ENCODE results near the gene HDGFL2.
"Not testable (repeated sequence)": the region's sequence is repeated elsewhere in the genome, so short reads cannot be mapped to it uniquely, and the experiment has no call there.

The HDGFL2 gene

DNA sequence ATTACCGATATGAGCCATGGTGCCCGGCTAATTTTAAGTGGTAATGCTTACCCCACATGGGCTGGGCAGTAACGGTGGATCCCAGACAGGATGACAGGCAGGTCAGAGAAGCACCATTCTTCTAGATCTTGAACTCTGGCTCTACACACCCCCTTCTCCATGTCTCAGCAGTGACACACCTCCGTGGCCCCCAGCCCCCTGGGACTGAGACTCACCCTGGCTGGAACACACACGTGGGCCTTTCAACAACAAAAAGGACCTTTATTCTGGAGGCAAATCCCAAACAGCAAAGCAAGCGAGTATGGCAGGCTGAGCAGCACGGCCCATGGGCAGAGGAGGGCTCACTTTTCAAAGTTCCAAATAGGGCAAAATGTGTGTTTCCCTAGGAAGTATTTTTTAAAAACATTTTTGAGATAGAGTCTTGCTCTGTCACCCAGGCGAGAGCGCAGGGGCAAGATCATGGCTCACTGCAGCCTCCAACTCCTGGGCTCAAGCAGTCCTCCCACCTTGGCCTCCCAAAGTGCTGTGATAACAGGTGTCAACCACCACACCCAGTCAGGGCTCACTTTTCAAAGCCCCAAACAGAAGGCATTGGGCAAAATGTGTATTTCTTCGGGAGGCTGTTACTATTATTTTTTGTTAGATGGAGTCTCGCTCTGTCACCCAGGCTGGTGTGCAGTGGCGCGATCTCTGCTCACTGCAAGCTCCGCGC is 50.4 kb downstream of the HDGFL2 start:
- H3K27ac ChIP-seq (ENCODE audit: low read depth, low read length) = no peak overlapping the region
- no peaks in the 10 kb centered on the region for H3K4me1 ChIP-seq (ENCODE audit: control insufficient read depth in 1 of 2, insufficient read depth in 2 of 2, low read length in 2 of 2)
- H3K36me3 ChIP-seq (ENCODE audit: control insufficient read depth in 1 of 2, insufficient read depth in 2 of 2, low read length in 2 of 2) = no peaks in the 10 kb centered on the region
- H3K4me3 ChIP-seq (ENCODE audit: low read depth in 1 of 2, low read length in 2 of 2) = no peak overlapping the region
- H3K27me3 ChIP-seq (ENCODE audit: control insufficient read depth in 1 of 2, insufficient read depth in 2 of 2, low read length in 2 of 2) = peaks cover 0 to 5% of the 10 kb centered on the region in 2 donors
- no peaks in the 10 kb centered on the region for H3K9me3 ChIP-seq (ENCODE audit: control insufficient read depth in 1 of 2, low read length in 2 of 2)
- H3K9ac ChIP-seq (ENCODE audit: low read depth in 1 of 2, low read length in 2 of 2) = no peak overlapping the region

DNA sequence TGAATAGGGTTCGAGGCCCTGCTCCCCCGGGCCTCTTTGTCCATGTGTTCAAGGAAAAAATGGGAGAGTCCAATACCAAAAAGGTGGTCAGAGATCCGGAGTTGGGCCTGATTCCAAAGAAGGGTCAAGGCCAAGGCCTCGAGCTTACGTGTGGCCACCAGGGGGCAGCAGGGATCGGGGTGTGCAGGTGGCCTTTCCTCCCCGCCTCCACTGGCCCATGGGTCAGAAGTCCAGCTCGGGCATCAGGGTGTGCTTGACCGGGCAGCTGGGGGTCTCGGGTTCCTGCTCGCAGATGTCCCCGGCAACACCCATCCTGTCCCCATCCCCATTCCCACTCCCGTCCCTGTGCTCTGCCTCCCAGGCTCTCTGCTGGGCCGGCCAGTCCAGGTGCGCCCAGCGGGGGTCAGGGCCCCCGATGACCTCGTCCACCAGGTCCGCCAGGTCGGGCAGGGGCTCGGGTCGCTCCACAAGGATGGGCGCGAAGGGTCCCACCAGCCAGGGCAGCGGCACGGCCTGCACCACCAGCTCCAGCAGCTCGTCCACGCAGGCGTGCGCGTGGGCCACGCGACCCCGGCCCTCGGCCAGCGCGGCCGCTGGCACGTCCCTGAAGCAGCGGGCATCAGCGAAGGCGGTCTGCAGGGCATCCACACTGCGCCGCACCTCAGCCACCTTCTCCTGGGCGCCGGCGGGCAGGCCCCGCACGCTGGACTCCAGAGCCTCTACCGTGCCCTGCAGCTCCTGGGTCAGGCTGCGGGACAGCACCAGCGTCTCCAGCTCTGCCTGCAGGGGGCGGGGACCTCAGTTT is 51.4 kb downstream of the HDGFL2 start:
- H3K4me3 ChIP-seq (ENCODE audit: low read depth in 1 of 2, low read length in 2 of 2) = no peak overlapping the region
- H3K27ac ChIP-seq (ENCODE audit: low read depth, low read length) = no peak overlapping the region
- H3K36me3 ChIP-seq (ENCODE audit: control insufficient read depth in 1 of 2, insufficient read depth in 2 of 2, low read length in 2 of 2) = no peaks in the 10 kb centered on the region
- H3K9ac ChIP-seq (ENCODE audit: low read depth in 1 of 2, low read length in 2 of 2) = no peak overlapping the region
- H3K27me3 ChIP-seq (ENCODE audit: control insufficient read depth in 1 of 2, insufficient read depth in 2 of 2, low read length in 2 of 2) = peaks cover 0 to 5% of the 10 kb centered on the region in 2 donors
- H3K4me1 ChIP-seq (ENCODE audit: control insufficient read depth in 1 of 2, insufficient read depth in 2 of 2, low read length in 2 of 2) = no peaks in the 10 kb centered on the region
- no peaks in the 10 kb centered on the region for H3K9me3 ChIP-seq (ENCODE audit: control insufficient read depth in 1 of 2, low read length in 2 of 2)

DNA sequence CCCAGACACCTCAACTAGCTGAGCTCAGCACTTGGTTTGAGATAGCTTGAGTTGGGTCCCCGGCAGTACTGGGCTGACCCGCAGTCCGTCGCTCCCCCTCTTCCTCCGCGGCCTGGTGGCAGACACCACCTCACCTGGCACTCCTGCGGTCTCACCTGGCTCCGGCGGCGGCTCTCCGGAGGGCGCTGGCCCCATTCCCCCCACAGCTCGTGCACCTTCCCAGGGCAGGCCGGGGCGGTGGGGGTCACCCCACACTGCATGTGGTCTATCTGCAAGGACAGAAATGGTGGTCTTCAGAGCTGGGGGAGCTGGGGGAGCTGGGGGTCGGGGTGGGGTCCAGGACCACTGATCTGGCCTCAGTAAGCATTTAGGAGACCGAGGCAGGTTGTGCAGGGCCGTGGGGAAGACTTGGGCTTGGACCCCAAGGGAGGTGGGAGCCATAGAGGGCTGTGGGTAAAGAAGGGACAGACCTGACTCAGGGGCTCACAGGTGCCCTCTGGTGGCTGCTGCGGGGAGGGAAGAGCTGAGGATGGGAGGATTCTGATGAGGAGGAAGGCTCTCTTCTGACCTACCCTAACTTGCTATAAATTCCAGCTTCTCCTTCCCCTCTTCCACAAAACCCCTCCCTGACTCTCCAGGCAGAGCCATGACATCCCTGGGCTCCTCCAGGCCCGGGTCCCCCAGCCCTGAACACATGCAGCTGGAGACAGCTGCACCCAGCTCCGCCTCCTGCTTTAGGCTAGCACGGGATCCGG is 52.9 kb downstream of the HDGFL2 start:
- no peak overlapping the region for H3K4me3 ChIP-seq (ENCODE audit: low read depth in 1 of 2, low read length in 2 of 2)
- H3K27ac ChIP-seq (ENCODE audit: low read depth, low read length) = no peak overlapping the region
- no peak overlapping the region for H3K9ac ChIP-seq (ENCODE audit: low read depth in 1 of 2, low read length in 2 of 2)
- H3K27me3 ChIP-seq (ENCODE audit: control insufficient read depth in 1 of 2, insufficient read depth in 2 of 2, low read length in 2 of 2) = peaks cover 0 to 5% of the 10 kb centered on the region in 2 donors
- H3K9me3 ChIP-seq (ENCODE audit: control insufficient read depth in 1 of 2, low read length in 2 of 2) = no peaks in the 10 kb centered on the region
- no peaks in the 10 kb centered on the region for H3K36me3 ChIP-seq (ENCODE audit: control insufficient read depth in 1 of 2, insufficient read depth in 2 of 2, low read length in 2 of 2)
- H3K4me1 ChIP-seq (ENCODE audit: control insufficient read depth in 1 of 2, insufficient read depth in 2 of 2, low read length in 2 of 2) = no peaks in the 10 kb centered on the region

DNA sequence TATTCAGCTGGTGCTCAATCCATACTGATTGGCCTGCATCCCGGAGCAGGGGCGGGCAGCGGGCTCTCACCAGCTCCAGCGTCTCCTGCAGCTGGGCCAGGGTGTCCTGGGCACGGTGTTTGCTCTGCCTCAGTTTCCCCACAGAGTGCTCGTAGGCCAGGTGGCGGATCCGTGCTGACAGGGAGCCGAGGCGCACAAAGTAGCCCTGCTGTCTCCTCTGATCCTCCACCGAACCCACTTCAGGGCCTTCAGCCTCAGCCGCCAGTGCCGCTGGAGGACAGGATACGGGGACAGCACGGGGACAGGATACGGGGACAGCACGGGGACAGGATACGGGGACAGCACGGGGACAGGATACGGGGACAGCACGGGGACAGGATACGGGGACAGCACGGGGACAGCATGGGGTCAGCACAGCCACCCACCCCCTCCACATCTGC is 53.5 kb downstream of the HDGFL2 start:
- no peak overlapping the region for H3K27ac ChIP-seq (ENCODE audit: low read depth, low read length)
- H3K9ac ChIP-seq (ENCODE audit: low read depth in 1 of 2, low read length in 2 of 2) = no peak overlapping the region

DNA sequence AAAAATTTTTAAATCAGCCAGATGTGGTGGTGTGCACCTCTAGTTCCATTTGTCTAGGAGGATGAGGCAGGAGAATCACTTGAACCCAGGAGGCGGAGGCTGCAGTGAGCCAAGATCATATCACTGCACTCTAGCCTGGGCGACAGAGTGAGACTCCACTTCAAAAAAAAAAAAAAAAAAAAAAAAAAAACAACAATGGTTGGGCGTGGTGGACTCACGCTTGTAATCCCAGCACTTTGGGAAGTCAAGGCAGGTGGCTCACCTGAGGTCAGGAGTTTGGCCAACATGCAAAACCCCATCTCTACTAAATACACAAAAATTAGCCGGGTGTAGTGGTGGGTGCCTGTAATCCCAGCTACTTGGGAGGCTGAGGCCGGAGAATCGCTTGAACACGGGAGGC is 55.3 kb downstream of the HDGFL2 start:
- H3K9me3 ChIP-seq (ENCODE audit: control insufficient read depth in 1 of 2, low read length in 2 of 2); H3K4me3 ChIP-seq (ENCODE audit: low read depth in 1 of 2, low read length in 2 of 2); H3K4me1 ChIP-seq (ENCODE audit: control insufficient read depth in 1 of 2, insufficient read depth in 2 of 2, low read length in 2 of 2); H3K27me3 ChIP-seq (ENCODE audit: control insufficient read depth in 1 of 2, insufficient read depth in 2 of 2, low read length in 2 of 2); H3K36me3 ChIP-seq (ENCODE audit: control insufficient read depth in 1 of 2, insufficient read depth in 2 of 2, low read length in 2 of 2); H3K9ac ChIP-seq (ENCODE audit: low read depth in 1 of 2, low read length in 2 of 2); H3K27ac ChIP-seq (ENCODE audit: low read depth, low read length): not testable (repeated sequence)

More for the DNA sequence above, 53.5 kb downstream of the HDGFL2 start:
- no peaks in the 10 kb centered on the region for H3K36me3 ChIP-seq (ENCODE audit: control insufficient read depth in 1 of 2, insufficient read depth in 2 of 2, low read length in 2 of 2)
- H3K27me3 ChIP-seq (ENCODE audit: control insufficient read depth in 1 of 2, insufficient read depth in 2 of 2, low read length in 2 of 2) = peaks cover 0 to 5% of the 10 kb centered on the region in 2 donors
- H3K9me3 ChIP-seq (ENCODE audit: control insufficient read depth in 1 of 2, low read length in 2 of 2) = no peaks in the 10 kb centered on the region
- no peak overlapping the region for H3K4me3 ChIP-seq (ENCODE audit: low read depth in 1 of 2, low read length in 2 of 2)
- H3K4me1 ChIP-seq (ENCODE audit: control insufficient read depth in 1 of 2, insufficient read depth in 2 of 2, low read length in 2 of 2) = no peaks in the 10 kb centered on the region

DNA sequence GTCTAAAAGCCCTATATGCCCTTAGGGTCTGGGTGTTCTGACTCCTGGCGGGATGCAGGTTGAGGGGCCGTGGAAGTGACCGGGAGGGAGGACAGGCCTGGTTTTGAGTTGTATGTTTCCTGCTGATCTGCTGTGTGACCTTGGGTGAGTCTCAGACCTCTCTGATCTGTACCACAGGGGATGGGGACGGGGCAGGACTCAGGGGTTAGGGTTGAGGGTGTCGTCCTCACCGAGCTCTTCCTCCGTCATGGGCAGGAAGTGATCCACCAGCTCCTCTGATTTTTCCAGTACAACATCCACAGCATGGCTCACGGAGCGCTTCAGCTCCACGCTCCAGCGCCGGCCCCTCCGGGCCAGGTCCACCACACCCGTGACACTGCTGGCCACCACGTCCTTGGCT is 56.7 kb downstream of the HDGFL2 start:
- H3K27me3 ChIP-seq (ENCODE audit: control insufficient read depth in 1 of 2, insufficient read depth in 2 of 2, low read length in 2 of 2) = peaks cover 0 to 6% of the 10 kb centered on the region in 2 donors
- no peak overlapping the region for H3K27ac ChIP-seq (ENCODE audit: low read depth, low read length)
- no peaks in the 10 kb centered on the region for H3K4me1 ChIP-seq (ENCODE audit: control insufficient read depth in 1 of 2, insufficient read depth in 2 of 2, low read length in 2 of 2)
- no peak overlapping the region for H3K4me3 ChIP-seq (ENCODE audit: low read depth in 1 of 2, low read length in 2 of 2)
- no peaks in the 10 kb centered on the region for H3K36me3 ChIP-seq (ENCODE audit: control insufficient read depth in 1 of 2, insufficient read depth in 2 of 2, low read length in 2 of 2)
- no peaks in the 10 kb centered on the region for H3K9me3 ChIP-seq (ENCODE audit: control insufficient read depth in 1 of 2, low read length in 2 of 2)
- H3K9ac ChIP-seq (ENCODE audit: low read depth in 1 of 2, low read length in 2 of 2) = no peak overlapping the region

DNA sequence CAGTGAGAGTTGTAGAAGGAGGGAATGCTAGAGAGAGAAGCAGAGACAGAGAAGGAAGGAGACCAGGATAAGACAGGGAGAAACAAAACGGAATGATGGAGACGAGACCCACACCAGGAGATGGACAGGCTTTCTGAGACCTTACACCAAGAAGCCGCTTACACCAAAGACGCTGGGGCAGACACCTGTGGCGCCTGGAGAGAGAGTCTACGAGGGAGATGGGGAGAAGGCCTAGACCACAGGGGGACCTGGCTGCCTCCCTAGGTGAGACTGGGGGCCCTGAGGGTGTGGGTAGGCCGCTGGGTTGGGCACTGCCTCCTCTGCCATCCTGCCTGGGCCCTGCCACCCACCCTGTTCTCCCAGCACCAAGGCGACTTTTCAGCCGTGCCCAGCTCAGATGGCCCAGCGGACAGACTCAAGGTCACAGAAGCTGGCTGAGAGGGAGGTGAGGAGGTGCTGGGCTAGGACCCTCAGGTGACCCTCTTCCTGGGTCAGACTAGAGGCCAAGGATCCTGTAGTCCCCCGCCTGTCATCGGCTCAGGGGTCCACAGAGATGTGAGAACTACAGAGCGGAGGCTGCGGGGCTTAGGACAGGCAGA is 57.9 kb downstream of the HDGFL2 start:
- no peaks in the 10 kb centered on the region for H3K9me3 ChIP-seq (ENCODE audit: control insufficient read depth in 1 of 2, low read length in 2 of 2)
- no peaks in the 10 kb centered on the region for H3K36me3 ChIP-seq (ENCODE audit: control insufficient read depth in 1 of 2, insufficient read depth in 2 of 2, low read length in 2 of 2)
- no peak overlapping the region for H3K9ac ChIP-seq (ENCODE audit: low read depth in 1 of 2, low read length in 2 of 2)
- H3K4me3 ChIP-seq (ENCODE audit: low read depth in 1 of 2, low read length in 2 of 2) = no peak overlapping the region
- H3K4me1 ChIP-seq (ENCODE audit: control insufficient read depth in 1 of 2, insufficient read depth in 2 of 2, low read length in 2 of 2) = peaks cover 0 to 1% of the 10 kb centered on the region in 2 donors
- no peak overlapping the region for H3K27ac ChIP-seq (ENCODE audit: low read depth, low read length)
- peaks cover 0 to 7% of the 10 kb centered on the region in 2 donors for H3K27me3 ChIP-seq (ENCODE audit: control insufficient read depth in 1 of 2, insufficient read depth in 2 of 2, low read length in 2 of 2)

DNA sequence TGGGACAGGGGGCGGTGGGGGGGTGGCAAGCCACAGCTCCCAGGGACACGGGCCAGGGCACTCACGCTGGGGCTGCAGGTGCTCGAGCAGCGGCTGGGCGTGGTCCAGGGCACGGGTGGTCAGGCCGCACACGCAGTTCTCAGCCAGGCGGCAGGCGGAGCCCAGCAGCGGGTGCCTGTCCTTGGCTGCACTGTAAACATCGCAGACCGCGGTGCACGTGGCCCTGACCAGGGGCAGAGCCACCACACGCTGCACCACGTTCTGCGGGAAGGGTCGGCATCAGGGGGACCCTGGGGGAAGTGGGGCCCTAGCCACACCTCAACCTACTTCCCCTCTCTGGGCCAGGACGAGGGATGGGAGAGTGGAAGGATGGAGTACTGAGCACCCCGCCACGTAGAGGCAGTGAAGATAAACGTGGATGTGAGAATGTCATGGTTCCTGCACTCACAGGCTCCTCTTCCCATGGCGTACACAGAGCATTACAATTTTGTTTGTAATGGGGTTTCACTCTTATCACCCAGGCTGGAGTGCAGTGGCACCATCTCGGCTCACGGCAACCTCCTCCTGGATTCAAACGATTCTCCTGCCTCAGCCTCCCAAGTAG is 59.6 kb downstream of the HDGFL2 start:
- no peak overlapping the region for H3K4me3 ChIP-seq (ENCODE audit: low read depth in 1 of 2, low read length in 2 of 2)
- no peak overlapping the region for H3K27ac ChIP-seq (ENCODE audit: low read depth, low read length)
- no peaks in the 10 kb centered on the region for H3K36me3 ChIP-seq (ENCODE audit: control insufficient read depth in 1 of 2, insufficient read depth in 2 of 2, low read length in 2 of 2)
- peaks cover 0 to 7% of the 10 kb centered on the region in 2 donors for H3K27me3 ChIP-seq (ENCODE audit: control insufficient read depth in 1 of 2, insufficient read depth in 2 of 2, low read length in 2 of 2)
- no peaks in the 10 kb centered on the region for H3K9me3 ChIP-seq (ENCODE audit: control insufficient read depth in 1 of 2, low read length in 2 of 2)
- peaks cover 7 to 9% of the 10 kb centered on the region in 2 donors for H3K4me1 ChIP-seq (ENCODE audit: control insufficient read depth in 1 of 2, insufficient read depth in 2 of 2, low read length in 2 of 2)
- no peak overlapping the region for H3K9ac ChIP-seq (ENCODE audit: low read depth in 1 of 2, low read length in 2 of 2)

DNA sequence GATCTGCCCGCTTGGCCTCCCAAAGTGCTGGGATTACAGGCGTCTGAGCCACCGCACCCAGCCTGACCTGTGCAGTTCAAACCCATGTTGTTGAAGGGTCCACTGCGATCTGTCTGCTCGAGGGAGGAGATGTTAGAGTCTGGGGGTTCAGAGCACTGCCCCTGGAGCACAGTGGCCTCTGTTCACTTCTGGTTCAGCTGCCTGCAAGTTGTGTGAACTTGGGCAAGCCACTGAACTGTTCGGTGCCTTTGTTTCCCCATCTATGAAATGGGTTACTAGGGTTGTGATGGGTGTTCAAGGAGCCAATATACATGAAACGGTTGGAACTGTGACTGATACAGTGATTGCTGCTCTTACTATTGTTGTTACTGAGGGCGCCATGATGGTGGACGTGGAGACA is 61.2 kb downstream of the HDGFL2 start:
- peaks cover 0 to 7% of the 10 kb centered on the region in 2 donors for H3K27me3 ChIP-seq (ENCODE audit: control insufficient read depth in 1 of 2, insufficient read depth in 2 of 2, low read length in 2 of 2)
- no peak overlapping the region for H3K4me3 ChIP-seq (ENCODE audit: low read depth in 1 of 2, low read length in 2 of 2)
- no peaks in the 10 kb centered on the region for H3K36me3 ChIP-seq (ENCODE audit: control insufficient read depth in 1 of 2, insufficient read depth in 2 of 2, low read length in 2 of 2)
- H3K27ac ChIP-seq (ENCODE audit: low read depth, low read length) = no peak overlapping the region
- no peaks in the 10 kb centered on the region for H3K9me3 ChIP-seq (ENCODE audit: control insufficient read depth in 1 of 2, low read length in 2 of 2)
- H3K9ac ChIP-seq (ENCODE audit: low read depth in 1 of 2, low read length in 2 of 2) = no peak overlapping the region
- H3K4me1 ChIP-seq (ENCODE audit: control insufficient read depth in 1 of 2, insufficient read depth in 2 of 2, low read length in 2 of 2) = peaks cover 13 to 14% of the 10 kb centered on the region in 2 donors

All from duodenal mucosa (tissue), 2 donors.